Activated CD4-positive, alpha-beta T cell treated with anti-CD3 and anti-CD28 coated beads for 1 hour (primary cell): ENCODE data around the gene NFATC1.

ENCODE experiments used
- DNase-seq: peaks from one replicate; pipeline ENCODE4 v3.0.0-alpha.2; 2020

Gene NFATC1

DNA sequence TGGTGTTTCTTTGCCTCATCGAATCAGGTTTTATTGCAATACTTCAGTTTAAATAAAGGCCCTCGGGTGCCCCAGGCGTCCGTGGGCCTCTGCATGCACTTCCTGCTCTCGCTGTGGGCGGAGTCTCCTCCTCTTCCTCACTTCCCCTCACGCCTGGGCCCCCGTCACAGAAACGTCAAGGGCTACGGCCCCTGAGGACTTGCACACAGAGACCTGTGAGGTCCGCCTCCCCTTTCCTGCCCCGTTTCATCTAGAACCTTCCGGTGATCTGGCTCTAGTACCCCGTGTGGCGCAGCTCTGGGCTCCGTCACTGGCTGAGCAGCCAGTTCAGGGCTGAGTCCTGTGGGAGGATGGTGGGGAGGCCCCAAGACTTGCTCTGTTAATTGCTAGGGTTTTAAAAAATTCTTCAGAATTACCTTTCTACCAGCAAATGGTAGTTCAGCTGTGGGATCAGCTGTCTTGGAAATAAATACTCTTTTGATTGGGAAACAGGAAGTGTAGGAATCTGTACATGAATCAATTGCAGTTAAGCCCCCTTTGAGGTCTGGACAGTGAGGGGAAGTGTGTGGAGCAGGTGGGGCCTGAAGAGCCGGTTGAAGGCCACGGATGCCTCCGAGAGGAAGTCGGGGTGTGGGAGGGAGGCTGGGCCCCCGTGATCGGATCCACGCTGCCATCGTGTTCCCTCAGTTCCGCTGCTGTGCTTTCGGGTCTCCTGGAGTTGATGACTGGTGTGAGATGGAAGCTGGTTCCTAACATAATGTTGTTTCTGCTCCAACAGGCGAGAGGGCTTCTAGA is 10.2 kb downstream of the NFATC1 start:
- DNase-seq: peak; percentile 77

- DNase-seq: no peak
These were observed 11.0 kb downstream of the NFATC1 start for GRCh38 chr18:79406708-79407107.

GRCh38 chr18:79409313-79409712 is 13.6 kb downstream of the NFATC1 start:
- no peak for DNase-seq

GRCh38 chr18:79410171-79410641 is 14.5 kb downstream of the NFATC1 start:
- DNase-seq: no peak

DNA sequence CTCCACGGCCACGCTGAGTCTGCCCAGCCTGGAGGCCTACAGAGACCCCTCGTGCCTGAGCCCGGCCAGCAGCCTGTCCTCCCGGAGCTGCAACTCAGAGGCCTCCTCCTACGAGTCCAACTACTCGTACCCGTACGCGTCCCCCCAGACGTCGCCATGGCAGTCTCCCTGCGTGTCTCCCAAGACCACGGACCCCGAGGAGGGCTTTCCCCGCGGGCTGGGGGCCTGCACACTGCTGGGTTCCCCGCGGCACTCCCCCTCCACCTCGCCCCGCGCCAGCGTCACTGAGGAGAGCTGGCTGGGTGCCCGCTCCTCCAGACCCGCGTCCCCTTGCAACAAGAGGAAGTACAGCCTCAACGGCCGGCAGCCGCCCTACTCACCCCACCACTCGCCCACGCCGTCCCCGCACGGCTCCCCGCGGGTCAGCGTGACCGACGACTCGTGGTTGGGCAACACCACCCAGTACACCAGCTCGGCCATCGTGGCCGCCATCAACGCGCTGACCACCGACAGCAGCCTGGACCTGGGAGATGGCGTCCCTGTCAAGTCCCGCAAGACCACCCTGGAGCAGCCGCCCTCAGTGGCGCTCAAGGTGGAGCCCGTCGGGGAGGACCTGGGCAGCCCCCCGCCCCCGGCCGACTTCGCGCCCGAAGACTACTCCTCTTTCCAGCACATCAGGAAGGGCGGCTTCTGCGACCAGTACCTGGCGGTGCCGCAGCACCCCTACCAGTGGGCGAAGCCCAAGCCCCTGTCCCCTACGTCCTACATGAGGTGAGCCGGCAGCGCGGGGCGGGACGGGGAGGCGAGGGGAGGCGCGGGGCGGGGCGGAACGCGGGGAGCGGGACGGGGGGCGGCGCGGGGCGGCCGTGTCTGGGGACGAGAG is 15.2 kb downstream of the NFATC1 start:
- DNase-seq: no peak

DNA sequence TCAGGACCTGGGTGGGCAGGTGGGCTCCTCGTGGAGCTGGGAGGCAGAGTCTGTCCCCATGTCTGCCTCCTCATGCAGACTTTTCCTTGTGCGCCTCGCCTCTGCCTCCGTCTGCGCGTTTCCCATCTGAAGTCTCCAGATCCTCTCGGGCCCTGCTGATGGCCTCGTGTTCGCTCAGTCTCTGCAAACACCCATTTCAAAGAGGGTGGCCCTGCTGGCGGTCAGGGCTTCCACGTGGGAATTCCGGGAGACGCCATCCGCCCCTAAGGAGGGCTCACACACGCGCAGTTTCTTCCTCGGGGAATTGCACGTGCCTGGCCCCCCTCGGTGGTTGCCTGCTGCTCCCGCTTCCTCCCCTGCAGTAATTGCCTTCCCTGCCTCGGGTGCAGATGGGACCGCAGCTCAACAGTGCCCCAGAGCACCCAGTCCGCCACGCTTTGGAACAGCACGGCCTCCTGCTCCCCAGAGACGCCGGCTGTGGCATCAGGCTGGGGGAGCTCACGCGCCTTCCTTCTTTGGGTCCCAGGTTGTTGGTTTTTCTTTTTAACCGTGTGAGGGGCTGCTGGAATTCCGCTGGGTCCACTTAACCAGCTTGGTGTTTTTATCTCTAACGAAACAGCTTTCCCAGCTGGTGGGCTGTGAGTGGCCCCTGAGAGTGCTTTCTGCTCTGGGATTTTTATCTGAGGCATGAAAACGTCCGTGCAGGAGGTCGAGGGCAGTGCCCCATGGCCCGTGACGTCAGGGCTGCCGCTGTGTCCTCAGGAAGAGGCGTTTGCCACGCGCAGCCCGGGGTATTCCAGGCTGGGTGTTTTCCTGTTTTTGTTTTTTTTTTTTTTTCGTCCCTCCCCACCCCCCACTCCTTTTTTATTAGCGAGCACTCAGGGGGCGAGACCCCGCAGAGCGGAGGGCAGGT is 16.1 kb downstream of the NFATC1 start:
- DNase-seq: no peak

DNA sequence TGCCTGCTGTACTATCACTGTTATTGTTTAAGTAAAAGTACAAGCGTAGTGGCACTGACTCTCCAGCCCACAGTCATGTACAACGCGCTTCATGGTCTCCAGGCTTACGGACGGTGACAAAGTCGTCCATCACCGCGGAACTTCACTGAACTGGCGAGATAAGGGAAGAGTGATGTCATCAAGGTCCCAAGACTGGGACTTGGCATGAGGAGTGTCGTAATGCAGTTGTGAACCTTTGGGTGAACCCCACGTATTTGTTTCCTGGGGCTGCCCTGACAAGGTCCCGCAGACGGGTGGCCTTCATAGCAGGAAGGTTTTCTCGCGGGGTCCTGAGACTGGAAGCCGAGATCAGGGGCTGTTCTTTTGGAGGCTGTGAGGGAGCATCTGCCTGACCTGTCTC is 17.3 kb downstream of the NFATC1 start:
- no peak for DNase-seq

- DNase-seq: no peak
These were observed 17.7 kb downstream of the NFATC1 start for GRCh38 chr18:79413426-79413825.

- DNase-seq: no peak
These were observed 18.2 kb downstream of the NFATC1 start for GRCh38 chr18:79413901-79414300.

DNA sequence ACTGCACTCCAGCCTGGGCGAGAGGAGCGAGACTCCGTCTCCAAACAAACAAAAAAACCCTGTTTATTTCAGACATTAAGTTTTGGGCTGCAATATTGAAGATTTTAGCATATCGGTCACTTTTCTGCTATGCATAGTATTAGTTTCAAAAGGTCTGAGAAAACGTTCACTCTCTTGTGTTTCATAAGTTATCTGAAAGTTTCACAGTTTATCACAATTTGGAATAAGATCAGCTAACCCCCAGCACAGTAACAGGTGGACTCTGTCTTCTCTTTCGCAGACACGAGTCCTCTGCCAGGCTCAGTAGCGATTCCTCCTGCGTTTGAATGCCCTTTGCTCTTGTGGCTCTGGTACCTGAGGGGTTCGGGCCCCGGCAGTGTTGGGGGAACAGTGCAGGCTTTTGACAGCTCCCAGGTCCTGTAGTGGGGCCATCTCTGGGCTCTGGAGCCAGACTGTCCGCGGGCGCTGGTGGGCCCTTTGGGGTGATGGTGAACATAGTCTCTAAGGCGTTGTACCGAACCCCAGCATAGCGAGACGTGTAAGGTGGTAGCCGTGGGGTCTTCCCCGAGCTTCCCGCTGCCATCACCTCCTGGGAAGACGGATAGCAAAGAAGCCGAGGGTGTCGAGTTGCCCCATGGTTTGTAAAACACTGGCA is 20.4 kb downstream of the NFATC1 start:
- DNase-seq: no peak

- DNase-seq: no peak
These were observed 20.9 kb downstream of the NFATC1 start for GRCh38 chr18:79416677-79417052.

DNA sequence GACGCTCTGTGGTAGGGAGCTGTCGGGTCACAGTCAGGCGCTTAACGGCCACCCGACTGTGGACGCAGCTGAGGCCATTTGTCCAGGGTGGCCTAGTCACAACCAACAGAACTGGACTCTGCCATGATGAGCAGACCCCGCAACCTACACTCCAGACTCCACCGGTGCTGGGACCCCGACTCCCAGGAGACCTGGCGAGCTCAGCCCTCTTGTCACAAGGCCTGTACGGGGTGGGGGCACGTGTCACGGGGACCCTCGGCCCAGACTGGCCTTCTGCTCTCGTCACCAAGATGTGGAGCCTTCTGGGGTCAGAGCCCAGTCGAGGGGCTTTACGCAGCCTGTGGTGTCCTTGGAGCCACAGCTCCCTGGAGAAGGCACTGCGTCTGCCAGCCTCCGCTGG is 22.5 kb downstream of the NFATC1 start:
- DNase-seq: no peak

DNA sequence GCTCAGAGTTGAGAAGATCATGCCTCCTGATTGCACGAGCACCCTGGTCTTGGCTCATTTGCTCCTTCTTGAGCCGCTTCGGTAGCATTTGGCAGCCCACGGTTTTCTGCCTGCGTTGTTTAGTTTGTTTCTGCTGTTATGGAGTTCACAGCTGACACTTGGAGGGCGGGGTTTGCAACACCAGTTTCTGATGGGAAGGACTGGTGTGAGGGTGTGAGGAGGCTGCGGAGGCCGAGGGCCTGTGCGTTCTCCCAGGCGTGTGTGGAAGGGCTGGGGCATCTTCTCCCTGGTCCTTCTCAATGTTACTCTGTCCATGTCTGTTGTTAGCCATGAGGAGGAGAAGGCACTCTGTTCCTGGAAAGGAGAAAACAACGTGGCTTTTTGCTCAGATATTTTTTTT is 22.9 kb downstream of the NFATC1 start:
- DNase-seq: no peak

DNA sequence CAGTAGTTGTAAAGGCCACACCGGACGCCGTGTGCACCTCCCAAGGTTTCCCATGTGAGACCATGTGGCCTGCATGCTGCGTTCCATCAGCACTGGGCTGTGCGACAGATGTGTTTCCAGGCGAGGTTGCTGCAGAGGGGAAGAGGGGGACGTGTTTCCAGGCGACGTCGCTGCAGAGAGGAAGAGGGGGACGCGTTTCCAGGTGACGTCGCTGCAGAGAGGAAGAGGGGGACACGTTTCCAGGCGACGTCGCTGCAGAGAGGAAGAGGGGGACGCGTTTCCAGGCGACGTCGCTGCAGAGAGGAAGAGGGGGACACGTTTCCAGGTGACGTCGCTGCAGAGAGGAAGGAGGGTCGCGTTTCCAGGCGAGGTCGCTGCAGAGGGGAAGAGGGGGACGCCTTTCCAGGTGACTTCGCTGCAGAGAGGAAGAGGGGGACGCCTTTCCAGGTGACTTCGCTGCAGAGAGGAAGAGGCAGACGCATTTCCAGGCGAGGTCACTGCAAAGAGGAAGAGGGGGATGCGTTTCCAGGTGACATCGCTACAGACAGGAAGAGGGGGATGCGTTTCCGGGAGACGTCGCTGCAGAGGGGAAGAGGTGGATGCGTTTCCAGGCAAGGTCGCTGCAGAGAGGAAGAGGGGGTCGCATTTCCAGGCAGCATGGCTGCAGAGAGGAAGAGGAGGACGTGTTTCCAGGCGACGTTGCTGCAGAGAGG is 24.5 kb downstream of the NFATC1 start:
- no peak for DNase-seq

GRCh38 chr18:79421275-79421857 is 25.6 kb downstream of the NFATC1 start:
- no peak for DNase-seq

DNA sequence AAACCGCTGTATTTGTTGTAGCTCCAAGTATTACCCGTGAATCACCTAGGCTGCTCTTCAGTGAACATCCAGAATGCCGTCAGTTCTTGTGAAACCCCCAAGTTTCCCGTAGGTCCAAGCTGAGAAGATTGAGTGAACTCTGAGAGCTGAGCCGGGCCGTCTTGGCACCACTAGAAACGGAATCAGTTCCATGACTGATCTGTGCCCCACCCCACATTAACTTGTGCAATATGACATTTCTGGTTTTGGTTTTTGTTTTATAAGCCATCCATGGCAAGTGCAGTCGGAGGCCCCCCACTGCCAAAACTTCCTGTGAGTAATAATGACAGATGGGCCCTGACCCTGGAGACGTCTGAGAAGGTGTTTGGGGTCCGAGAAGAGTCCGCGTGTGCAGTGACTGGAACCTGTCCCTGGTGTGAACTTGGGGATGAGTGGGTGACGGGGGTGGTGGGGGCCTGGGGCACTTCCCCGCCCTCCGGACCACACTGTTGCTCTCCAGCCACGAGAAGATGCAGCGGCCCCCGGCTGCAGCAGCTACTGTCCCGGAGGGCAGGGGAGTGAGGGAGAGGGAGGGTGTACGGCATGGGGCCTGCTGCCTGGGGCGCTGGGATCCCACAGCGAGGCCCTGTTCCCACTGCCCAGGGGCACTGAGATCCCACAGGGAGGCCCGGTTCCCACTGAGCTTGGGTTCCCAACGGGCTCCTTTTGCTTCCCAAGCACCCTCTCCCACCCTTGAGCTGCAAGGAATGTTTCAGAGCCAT is 26.5 kb downstream of the NFATC1 start:
- no peak for DNase-seq

DNA sequence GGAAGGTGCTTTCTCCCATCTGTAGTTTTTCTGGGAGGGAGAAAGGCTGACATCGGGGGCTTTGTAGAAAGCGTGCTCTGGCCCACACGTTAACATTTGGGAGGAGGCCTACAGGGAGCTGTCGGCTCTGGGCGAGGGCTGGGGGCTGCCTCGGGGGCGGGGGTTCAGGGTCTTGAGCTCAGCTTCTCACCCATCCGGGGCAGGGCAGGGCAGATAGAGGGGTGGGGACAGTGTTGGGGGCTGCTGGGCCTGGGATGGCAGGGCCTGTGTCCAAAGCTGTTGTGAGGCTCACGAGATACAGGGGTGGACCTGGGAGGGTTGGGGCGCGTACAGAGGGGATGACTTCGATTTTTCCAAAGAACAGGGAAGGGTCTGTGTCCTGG is 27.0 kb downstream of the NFATC1 start:
- no peak for DNase-seq

GRCh38 chr18:79423211-79424007 is 27.7 kb downstream of the NFATC1 start:
- DNase-seq: no peak

DNA sequence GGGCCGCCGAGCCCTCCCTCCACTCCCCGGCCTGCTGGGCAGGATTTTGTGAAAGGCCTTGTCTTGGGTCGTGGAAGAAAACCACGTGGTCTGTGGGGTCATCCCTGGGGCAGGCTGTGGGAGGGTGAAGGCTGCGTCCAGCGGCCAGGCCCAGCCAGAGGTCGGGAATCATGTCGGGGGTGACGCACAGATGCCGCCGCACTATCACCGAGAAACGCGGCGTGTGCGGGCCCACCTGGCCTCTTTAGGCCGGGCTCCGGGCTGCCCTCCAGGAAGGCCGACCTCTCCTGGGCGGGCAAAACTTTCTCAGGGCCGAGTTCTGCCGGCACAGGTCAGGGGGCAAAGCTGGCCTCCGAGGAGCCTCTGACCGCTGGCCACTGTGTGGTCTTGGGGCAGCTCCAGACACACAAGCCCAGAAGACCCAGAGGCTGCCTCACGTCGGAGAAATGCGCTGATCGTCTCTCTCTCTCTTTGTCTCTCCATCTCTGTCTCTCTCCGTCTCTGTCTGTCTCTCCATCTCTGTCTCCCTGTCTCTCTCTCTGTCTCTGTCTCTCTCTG is 28.4 kb downstream of the NFATC1 start:
- DNase-seq: no peak
